Measurements from ENCODE around the gene TNFAIP2. TPM values are rescaled to one million over a fixed set of nuclear protein-coding genes. Genes with fewer than 3 reads are reported as not detected.

Gene TNFAIP2
- total RNA-seq, 1 donor from 2014 or later = 19.6 TPM

DNA sequence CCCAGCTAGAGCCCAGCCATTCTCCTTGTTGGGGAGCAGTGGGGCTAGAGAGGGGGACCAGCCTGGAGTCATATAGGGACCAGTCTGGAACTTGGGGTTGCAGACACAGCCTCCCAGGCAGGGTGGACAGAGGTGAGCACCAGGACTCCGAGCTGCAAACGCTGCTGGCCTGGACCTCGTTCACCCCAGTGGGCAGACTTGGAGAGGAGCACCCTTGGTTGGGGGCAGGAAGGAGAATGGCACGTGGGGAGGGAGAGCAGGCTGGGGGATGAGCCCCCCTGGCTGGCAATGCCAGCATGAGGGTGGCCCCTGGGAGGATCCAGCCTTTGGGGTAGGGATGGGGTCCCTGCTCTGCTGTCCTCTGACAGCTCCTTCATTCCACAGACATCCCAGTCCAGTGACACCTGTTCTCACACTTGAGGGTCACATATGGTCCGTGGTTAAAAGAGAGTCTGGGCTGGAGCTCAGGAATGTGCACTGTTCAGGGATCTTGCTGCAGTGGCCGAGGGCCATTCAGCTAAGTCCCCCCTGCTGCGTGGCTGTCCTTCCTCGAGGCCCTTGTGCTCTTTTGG is 36.4 kb upstream of the TNFAIP2 start:
- TF ChIP-seq, protein P1, sequence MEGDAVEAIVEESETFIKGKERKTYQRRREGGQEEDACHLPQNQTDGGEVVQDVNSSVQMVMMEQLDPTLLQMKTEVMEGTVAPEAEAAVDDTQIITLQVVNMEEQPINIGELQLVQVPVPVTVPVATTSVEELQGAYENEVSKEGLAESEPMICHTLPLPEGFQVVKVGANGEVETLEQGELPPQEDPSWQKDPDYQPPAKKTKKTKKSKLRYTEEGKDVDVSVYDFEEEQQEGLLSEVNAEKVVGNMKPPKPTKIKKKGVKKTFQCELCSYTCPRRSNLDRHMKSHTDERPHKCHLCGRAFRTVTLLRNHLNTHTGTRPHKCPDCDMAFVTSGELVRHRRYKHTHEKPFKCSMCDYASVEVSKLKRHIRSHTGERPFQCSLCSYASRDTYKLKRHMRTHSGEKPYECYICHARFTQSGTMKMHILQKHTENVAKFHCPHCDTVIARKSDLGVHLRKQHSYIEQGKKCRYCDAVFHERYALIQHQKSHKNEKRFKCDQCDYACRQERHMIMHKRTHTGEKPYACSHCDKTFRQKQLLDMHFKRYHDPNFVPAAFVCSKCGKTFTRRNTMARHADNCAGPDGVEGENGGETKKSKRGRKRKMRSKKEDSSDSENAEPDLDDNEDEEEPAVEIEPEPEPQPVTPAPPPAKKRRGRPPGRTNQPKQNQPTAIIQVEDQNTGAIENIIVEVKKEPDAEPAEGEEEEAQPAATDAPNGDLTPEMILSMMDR (IDR thresholded peaks at IDR 0.05; ENCODE audit: unreplicated experiment) = no peak
- Mint-ChIP-seq H3K4me3 (ENCODE audit: low read depth) (no peak overlapping the region), H3K9me3 (ENCODE audit: low read depth) (no peaks in the 10 kb centered on the region), H3K36me3 (ENCODE audit: insufficient read depth) (no peaks in the 10 kb centered on the region), H3K27ac (no peak overlapping the region), H3K4me1 (ENCODE audit: low read depth) (peaks cover 1% of the 10 kb centered on the region), H3K27me3 (peaks cover 20% of the 10 kb centered on the region)
- DNase-seq (ENCODE audit: low spot score, unreplicated experiment) = no peak

DNA sequence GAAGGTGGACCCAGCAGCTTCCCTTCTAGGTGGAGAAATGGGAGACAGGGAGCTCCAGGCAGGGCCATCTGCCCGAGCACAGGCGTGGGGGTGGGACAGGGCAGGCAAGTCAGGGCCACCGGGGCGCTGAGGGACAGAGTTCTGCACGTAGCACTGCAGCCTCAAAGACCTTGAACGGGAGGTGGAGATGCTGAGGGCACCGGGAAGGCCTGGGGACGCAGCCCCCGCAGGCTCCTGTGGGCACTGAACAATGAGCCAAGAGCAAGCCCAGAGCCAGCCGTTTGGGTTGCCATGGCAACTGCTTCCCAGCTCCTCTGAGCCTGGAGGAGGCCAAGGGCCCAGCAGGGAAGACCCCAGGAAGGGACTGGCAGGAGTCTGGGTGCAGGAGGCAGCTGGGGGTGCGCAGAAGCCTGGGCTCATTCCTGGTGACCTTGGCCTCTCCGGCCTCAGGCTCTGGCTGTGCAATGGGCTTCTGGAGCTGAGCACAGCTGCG is 35.9 kb upstream of the TNFAIP2 start:
- peaks cover 20% of the 10 kb centered on the region for H3K27me3 Mint-ChIP-seq
- DNase-seq (ENCODE audit: low spot score, unreplicated experiment) = no peak
- H3K4me1 Mint-ChIP-seq (ENCODE audit: low read depth) = peaks cover 1% of the 10 kb centered on the region
- no peaks in the 10 kb centered on the region for H3K9me3 Mint-ChIP-seq (ENCODE audit: low read depth)
- TF ChIP-seq, protein P1 (IDR thresholded peaks at IDR 0.05; ENCODE audit: unreplicated experiment) = no peak
- H3K27ac Mint-ChIP-seq = no peak overlapping the region
- no peak overlapping the region for H3K4me3 Mint-ChIP-seq (ENCODE audit: low read depth)
- no peaks in the 10 kb centered on the region for H3K36me3 Mint-ChIP-seq (ENCODE audit: insufficient read depth)

DNA sequence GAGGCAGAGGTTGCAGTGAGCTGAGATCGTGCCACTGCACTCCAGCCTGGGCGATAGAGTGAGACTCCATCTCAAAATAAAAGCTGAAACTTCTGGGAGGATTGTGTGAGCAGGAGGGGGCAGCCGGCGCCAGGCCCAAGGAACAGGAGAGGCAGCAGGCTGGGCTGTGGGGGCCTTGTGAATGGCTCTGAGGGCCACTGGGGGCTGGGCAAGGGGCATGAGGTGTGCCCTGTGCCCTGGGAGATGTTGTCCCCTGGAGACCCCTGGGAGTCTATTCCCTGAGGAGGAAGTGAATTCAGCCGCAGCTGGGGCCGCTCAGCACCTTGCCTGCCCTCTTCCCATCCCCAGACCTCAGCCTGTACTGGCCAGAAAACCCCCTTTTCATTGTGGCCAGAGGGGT is 34.3 kb upstream of the TNFAIP2 start:
- Mint-ChIP-seq H3K27me3 (peaks cover 17% of the 10 kb centered on the region), H3K36me3 (ENCODE audit: insufficient read depth) (no peaks in the 10 kb centered on the region), H3K4me3 (ENCODE audit: low read depth) (no peak overlapping the region), H3K9me3 (ENCODE audit: low read depth) (no peaks in the 10 kb centered on the region), H3K4me1 (ENCODE audit: low read depth) (peaks cover 1% of the 10 kb centered on the region), H3K27ac (no peak overlapping the region)
- TF ChIP-seq, protein P1 (IDR thresholded peaks at IDR 0.05; ENCODE audit: unreplicated experiment) = no peak
- DNase-seq (ENCODE audit: low spot score, unreplicated experiment) = no peak

DNA sequence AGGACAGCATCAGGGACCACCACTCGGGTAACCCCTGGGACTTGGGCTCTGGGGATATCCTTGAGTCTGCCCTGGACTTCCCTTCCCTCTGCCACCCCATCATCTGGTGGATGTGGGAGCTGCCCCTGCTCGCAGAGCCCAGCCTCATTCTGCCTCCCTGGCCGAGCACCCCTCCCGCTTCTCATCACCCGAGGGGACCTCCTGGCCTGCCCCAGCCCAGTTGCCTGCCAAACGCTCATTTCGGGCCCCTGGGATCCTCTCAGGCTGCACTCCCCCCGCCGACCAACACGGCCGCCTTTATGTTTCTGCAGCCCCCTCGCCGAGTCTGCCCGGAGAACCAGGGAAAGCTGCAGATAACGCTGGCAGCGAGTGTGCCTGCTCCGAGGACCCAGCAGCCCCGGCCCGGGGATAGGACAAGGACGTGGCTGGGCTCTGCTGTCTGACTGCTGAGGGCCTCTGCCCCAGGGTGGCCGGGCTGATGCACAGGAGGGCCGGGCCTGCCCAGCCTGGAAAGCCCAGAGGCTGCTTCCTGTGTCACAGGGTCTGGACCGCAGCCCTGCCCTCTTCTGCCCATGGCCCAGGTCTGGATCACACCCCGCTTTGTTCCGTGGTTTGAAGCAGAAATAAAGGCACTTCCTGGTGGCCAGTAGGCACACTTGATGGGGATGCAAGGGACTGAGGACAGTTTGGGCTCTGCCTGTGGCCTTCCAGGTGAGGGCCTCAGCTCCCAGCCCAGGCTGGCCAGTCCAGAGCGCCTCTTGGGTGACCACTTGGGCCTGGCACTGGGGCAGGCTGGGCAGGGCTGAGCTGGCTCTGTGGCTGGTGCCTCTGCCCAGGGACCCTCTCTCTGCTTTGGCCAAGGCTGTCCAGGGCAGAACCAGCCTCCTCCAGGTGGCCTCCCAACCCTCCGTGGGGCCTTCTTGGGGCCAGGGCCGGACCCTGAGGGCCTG is 33.6 kb upstream of the TNFAIP2 start:
- DNase-seq (ENCODE audit: low spot score, unreplicated experiment) = no peak
- TF ChIP-seq, protein P1 (IDR thresholded peaks at IDR 0.05; ENCODE audit: unreplicated experiment) = no peak
- Mint-ChIP-seq H3K36me3 (ENCODE audit: insufficient read depth) (no peaks in the 10 kb centered on the region), H3K4me3 (ENCODE audit: low read depth) (no peak overlapping the region), H3K27ac (no peak overlapping the region), H3K4me1 (ENCODE audit: low read depth) (peaks cover 6% of the 10 kb centered on the region), H3K9me3 (ENCODE audit: low read depth) (no peaks in the 10 kb centered on the region), H3K27me3 (peaks cover 14% of the 10 kb centered on the region)

DNA sequence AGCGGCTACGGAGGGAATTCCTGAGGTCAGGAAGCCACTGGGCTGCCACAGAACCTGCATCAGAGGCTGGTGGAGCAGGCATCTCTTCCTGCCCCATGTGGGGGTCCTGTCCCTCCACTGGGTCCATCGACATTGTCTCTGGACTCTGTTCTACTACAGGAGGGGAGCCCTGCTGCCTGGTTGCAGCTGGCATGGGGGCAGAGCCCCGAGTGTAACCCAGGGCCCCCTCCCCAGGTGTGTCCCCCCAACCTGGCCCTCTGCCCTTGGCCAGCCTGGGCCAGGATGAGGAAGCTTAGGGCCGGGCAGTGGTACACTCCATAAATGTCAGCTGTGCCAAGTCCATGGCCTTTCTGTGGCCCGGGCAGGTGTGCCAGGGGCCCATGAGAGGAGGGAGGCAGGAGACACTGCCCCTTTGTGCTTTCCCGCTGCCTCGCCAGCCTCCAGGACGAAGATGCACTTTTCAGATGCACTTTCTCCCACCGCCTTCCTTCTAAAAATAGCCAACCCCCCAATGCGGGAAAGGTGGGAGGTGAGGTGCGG is 32.7 kb upstream of the TNFAIP2 start:
- no peaks in the 10 kb centered on the region for H3K36me3 Mint-ChIP-seq (ENCODE audit: insufficient read depth)
- H3K27me3 Mint-ChIP-seq = peaks cover 10% of the 10 kb centered on the region
- DNase-seq (ENCODE audit: low spot score, unreplicated experiment) = no peak
- TF ChIP-seq, protein P1 (IDR thresholded peaks at IDR 0.05; ENCODE audit: unreplicated experiment) = no peak
- H3K4me1 Mint-ChIP-seq (ENCODE audit: low read depth) = peaks cover 12% of the 10 kb centered on the region
- H3K4me3 Mint-ChIP-seq (ENCODE audit: low read depth) = peak overlapping the region; percentile 42
- no peak overlapping the region for H3K27ac Mint-ChIP-seq
- H3K9me3 Mint-ChIP-seq (ENCODE audit: low read depth) = no peaks in the 10 kb centered on the region
